ENCODE data around the gene AADAC.
A peak's percentile ranks its signal among the peaks of the same experiment; 100 is the strongest.
"Not testable (repeated sequence)": the region's sequence is repeated elsewhere in the genome, so short reads cannot be mapped to it uniquely, and the experiment has no call there.

The AADAC gene

GRCh38 chr3:151813799-151814198 is at the start of gene AADAC:
Gene AADAC (plus strand): TSS chr3:151814116. CDS start chr3:151814163, 47 bp downstream.
- no peak for DNase-seq

DNA sequence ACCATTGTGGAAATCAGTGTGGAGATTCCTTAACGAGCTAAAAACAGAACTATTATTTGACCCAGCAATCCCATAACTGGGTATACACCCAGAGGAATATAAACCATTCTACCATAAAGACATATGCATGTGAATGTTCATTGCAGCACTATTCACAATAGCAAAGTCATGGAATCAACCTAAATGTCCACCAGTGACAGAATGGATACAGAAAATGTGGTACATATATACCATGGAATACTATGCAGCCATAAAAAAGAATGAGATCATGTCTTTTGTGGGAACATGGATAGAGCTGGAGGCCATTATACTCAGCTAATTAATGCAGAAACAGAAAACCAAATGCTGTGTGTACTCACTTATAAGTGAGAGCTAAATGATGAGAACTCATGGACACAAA is 49.2 kb upstream of the AADAC start:
- not testable (repeated sequence) for DNase-seq

DNA sequence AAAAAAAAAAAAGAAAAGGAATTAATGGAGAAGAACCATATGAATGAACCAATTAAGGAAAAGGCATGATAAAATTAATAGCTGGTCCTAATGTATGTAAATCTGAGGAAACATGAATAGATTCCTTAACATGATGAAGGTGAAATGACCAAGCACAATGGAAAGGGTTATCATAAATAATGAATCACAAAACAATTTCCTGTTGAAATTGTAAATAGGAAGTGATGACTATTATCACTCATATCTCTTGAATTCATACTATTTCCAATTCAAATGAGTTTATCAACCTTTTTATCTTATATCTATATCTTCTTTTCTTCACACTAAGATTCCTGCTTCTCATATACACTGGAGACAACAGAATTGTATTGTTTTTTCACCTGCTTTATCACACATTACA is 48.2 kb upstream of the AADAC start:
- DNase-seq, result no peak

DNA sequence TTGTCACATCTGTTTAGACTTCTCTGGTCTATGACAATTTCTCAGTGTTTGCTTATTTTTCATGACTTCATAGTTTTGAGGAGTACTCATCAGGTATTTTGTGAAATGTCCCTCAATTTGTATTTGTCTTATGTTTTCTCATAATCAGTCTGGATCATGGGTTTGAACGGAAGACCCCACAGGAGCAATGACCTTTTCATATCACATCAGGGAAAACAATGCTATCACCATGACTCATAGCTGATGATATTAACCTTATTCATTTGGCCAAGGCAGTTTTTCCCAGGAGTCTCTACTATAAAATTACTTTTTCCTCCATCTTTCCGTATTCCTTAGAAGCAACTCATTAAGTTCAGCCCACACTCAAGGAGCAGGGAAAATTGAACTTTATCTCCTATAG is 47.5 kb upstream of the AADAC start:
- no peak for DNase-seq

DNA sequence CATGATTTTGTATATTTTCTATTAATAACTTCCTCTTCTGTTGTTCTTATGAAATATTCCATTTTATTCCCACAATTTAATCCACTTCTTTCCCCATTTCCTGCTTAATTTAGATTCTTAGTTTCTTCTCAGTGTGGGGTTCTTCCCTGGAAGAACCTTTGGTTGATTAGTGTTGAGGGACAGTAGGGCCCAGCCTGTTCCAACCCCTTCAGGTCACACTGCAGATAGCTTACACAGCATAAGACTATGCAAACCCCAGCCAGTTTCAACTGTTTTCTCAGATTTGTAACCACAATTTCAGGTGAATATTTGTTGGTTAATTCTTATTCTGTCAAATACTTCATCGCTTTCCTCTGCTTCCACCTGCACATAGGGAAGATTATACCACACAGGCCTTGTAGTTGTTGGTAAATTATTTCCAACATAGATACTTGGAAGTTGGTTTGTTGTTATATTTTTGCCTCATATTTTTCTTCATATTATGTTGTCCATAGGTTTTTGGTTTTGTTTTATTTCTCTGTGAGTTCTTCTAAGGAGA is 45.5 kb upstream of the AADAC start:
- peak; percentile 19 for DNase-seq

- DNase-seq, result no peak
These were observed 44.7 kb upstream of the AADAC start for GRCh38 chr3:151769175-151769574.

GRCh38 chr3:151770956-151771355 is 43.0 kb upstream of the AADAC start:
- no peak for DNase-seq

- no peak for DNase-seq
These were observed 41.0 kb upstream of the AADAC start for GRCh38 chr3:151772825-151773480.

DNA sequence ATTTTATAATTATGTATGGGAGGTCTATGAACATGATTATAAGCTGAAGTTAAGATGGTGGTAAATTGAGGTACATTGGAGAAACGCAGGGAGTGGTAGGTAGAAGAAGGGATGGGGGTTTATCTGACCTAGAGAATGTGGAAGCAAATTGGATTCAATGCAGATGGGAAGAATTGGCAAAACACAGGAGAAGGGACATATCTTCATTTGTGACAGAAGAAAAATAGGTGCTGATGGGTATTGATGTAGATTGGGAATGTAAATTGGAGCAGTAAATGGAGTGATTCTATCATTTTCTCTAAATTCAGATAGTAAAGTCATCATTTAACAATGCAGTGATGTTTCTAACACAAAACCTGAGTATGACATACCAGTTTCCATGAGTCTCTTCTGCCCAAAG is 39.7 kb upstream of the AADAC start:
- DNase-seq, result no peak

DNA sequence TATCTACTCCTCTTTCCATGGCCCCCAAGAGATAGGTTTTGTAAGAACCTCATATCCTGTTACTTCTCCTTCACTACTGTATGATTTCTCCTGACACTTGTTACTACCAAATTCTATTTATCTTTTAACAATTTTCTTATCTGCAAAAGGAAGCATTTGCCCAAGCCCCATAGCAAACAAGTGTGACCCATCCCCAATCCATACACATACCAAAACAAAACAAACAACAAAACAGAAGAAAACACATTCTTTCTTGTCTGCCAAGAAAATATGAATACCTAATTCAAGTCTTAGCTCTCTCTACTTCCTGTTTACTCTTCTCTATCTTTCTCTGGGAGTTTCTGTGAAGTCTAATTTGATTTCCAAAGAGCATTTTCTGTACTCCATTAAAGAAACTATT is 39.0 kb upstream of the AADAC start:
- no peak for DNase-seq

DNA sequence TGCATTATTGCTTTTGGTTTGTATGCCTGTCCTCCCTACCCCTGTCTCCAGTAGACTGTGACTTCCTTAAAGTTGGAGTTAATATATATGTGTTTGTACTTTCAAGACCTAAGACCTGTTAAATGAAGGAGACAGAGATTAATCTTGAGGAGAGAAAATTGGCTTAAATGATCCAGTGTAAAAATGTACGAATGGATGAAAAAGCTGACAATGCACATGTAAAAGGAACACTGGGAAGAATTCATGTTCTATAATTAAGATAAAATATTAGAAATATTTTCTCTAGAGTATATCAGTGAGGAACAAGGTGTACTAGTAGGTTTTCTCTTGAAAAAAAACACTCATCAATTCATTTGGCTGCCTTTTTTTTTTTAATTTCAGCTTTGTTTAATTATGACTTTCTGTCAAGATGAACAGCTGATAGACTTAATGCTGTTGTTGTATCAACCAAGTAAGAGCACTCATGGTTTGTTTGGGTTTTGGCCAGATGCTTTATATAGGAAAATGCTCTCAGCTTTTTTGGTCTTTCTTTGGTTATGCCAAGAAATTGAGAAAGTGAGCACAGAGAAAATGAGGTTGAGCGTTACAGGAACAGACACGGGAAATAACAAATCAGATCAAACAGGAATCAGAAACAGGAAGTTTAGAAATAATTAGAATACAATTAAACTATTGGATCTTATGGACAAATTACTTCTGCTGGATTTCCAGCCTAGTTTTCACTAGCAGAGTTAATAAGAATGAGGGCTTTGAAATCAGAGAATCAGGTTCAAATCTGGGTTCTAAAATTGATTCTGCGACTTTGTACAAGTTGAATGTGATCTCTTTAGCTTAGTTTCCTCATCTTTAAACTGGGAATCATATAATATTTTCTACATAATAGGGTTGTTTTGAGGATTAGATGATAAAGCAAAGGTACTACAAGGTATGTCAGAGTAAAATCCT is 38.3 kb upstream of the AADAC start:
- no peak for DNase-seq

DNA sequence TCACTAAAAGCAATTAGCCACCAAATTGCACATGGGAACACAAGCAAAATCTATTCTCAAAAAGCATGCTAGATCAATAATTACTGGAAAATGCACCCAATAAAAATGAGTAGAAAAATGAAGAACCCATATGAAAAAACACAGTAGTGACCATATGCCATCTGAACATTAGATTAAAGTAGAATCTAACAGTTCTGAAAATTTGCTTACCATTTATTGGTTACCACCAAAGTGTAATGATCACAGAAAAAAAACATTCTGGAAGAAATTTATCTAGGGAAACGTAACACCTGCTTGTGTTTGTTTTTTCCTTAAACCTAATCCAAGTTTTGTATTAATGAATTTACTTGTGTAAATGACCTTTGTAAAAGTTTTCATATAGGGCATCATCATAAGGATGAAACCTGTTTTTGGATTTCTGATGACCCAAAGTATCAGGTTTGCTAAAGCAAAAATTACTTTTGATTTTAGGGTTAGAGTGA is 37.6 kb upstream of the AADAC start:
- DNase-seq, result no peak

- no peak for DNase-seq
These were observed 36.0 kb upstream of the AADAC start for GRCh38 chr3:151777880-151778279.

GRCh38 chr3:151787626-151788025 is 26.3 kb upstream of the AADAC start:
- no peak for DNase-seq

GRCh38 chr3:151788401-151788800 is 25.5 kb upstream of the AADAC start:
- DNase-seq, result no peak

- no peak for DNase-seq
These were observed 24.0 kb upstream of the AADAC start for GRCh38 chr3:151789853-151790463.

- not testable (repeated sequence) for DNase-seq
These were observed 23.2 kb upstream of the AADAC start for GRCh38 chr3:151790763-151791162.

GRCh38 chr3:151792411-151792810 is 21.5 kb upstream of the AADAC start:
- no peak for DNase-seq

DNA sequence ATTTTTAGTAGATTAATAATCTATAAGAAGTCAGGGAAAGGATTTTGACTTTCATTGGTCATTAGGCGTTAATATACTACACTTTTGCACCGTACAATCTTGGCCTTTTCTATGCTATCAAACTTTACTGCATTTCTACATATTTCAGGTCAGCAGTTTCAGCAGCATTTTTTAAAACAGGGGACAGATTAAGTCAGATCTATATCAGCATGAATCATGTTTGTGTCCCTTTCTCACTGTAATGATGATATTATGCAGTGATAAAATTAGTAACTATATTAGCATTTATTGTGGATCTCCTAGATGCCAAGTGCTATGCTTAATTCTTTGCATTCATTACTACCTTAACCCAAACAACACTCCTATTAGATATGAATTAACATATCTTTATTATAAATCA is 20.3 kb upstream of the AADAC start:
- no peak for DNase-seq

GRCh38 chr3:151794080-151794479 is 19.8 kb upstream of the AADAC start:
- DNase-seq, result no peak

DNA sequence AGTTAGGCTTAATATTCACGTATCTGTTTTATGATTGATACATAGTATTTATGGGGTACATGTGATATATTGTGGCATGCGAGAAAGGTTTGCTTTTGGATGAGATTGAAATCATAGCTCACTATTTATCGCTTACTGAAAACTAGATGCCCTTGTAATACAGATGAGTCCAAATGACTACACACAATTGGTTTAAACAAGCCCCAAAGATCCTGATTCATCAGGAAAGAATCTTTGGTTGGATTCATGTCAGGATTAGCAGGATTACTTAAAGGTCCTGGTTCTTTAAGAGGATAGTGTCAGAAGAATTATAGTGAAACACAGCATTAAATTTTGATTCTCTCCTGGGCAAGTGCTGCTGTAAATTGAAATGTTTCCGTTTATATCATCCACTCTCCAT is 18.6 kb upstream of the AADAC start:
- no peak for DNase-seq

GRCh38 chr3:151796105-151796680 is 17.7 kb upstream of the AADAC start:
- no peak for DNase-seq

DNA sequence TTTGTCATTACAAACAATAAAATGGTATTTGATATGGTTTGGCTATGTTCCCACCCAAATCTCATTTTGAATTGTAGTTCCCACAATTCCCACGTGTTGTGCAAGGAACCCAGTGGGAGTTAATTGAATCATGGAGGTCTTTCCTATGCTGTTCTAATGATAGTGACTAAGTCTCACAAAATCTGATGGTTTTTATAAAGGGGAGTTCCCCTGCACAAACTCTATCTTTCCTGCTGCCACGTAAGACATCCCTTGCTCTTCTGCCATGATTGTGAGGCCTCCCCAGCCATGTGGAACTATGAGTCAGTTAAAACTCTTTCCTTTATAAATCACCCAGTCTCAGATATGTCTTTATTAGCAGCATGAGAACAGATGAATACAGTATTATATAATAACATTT is 15.4 kb upstream of the AADAC start:
- no peak for DNase-seq

All from RPMI8226 (cell line).